NCI-H526 (cell line): ENCODE measurements around the gene ZFYVE19.
"Not testable (repeated sequence)": the region's sequence is repeated elsewhere in the genome, so short reads cannot be mapped to it uniquely, and the experiment has no call there.

Source experiments
- DNase-seq, 2 experiments: peaks; one replicate each; lab custom pipeline; 2025; lab: John Stamatoyannopoulos, UW

ZFYVE19 gene

GRCh38 chr15:40847223-40847961 is 40.5 kb downstream of the ZFYVE19 start:
- peak; percentile 79 to 87 for DNase-seq

- no peak for DNase-seq
Observed at GRCh38 chr15:40850576-40851112, 43.8 kb downstream of the ZFYVE19 start.

- DNase-seq, result peak in 1 of 2 experiments; percentile 11
Observed at GRCh38 chr15:40852529-40852928, 45.6 kb downstream of the ZFYVE19 start.

- DNase-seq, result no peak
Observed at GRCh38 chr15:40853241-40853890, 46.5 kb downstream of the ZFYVE19 start.

GRCh38 chr15:40854161-40854560 is 47.3 kb downstream of the ZFYVE19 start:
- DNase-seq, result no peak

- DNase-seq, result no peak
Observed at GRCh38 chr15:40855706-40856234, 48.9 kb downstream of the ZFYVE19 start.

- no peak for DNase-seq
Observed at GRCh38 chr15:40856746-40857145, 49.9 kb downstream of the ZFYVE19 start.

- peak; percentile 41 to 85 for DNase-seq
Observed at GRCh38 chr15:40857601-40858341, 50.9 kb downstream of the ZFYVE19 start.

GRCh38 chr15:40858706-40859105 is 51.8 kb downstream of the ZFYVE19 start:
- no peak for DNase-seq

- peak; percentile 55 to 87 for DNase-seq
Observed at GRCh38 chr15:40859206-40859851, 52.4 kb downstream of the ZFYVE19 start.

- DNase-seq, result not testable (repeated sequence)
Observed at GRCh38 chr15:40861147-40861546, 54.3 kb downstream of the ZFYVE19 start.

- no peak for DNase-seq
Observed at GRCh38 chr15:40863660-40864270, 56.9 kb downstream of the ZFYVE19 start.
